Heart left ventricle (tissue), 16 donors: Measurements from ENCODE around the gene BRWD1. TPM values are rescaled to one million over a fixed set of nuclear protein-coding genes. Genes with fewer than 3 reads are reported as not detected.

Experiments used
- ATAC-seq, 4 donors: fragments of 200-7000 bp; cut with Tn5 transposase; one replicate each; pipeline ENCODE4 v1.9.1; 2020 to 2022; ENCODE audit warnings: moderate library complexity in 4 of 4, mild to moderate bottlenecking in 3 of 4, moderate number of reproducible peaks in 1 of 4
- DNase-seq, 5 donors: peaks; one replicate each; pipeline ENCODE4 v3.0.0-alpha.2; 2020
- H3K27ac ChIP-seq, 12 donors: fragments of 200-600 bp; sonication (generic) in 4 of 12; one replicate each; pipeline versions ENCODE4 v1.5.0 to v1.8.0; 2016 to 2022; ENCODE audit warnings: mild to moderate bottlenecking in 2 of 12
- H3K27me3 ChIP-seq, 9 donors: fragments of 200-600 bp; sonication (generic) in 2 of 9; one replicate each; pipeline versions ENCODE4 v1.5.1 to v1.8.0; 2016 to 2022; ENCODE audit warnings: mild to moderate bottlenecking in 3 of 9
- H3K36me3 ChIP-seq, 9 donors: fragments of 200-600 bp; sonication (generic) in 2 of 9; one replicate each; pipeline versions ENCODE4 v1.5.0 to v1.8.0; 2018 to 2022; ENCODE audit warnings: mild to moderate bottlenecking in 2 of 9
- H3K4me1 ChIP-seq, 12 donors: fragments of 200-600 bp; sonication (generic) in 4 of 12; one replicate each; pipeline versions ENCODE4 v1.5.0 to v1.8.0; 2016 to 2022; ENCODE audit warnings: mild to moderate bottlenecking in 3 of 12
- H3K4me3 ChIP-seq, 12 donors: fragments of 200-600 bp; sonication (generic) in 4 of 12; one replicate each; pipeline versions ENCODE4 v1.5.0 to v1.8.0; 2017 to 2022; ENCODE audit warnings: mild to moderate bottlenecking in 9 of 12, moderate library complexity in 4 of 12
- H3K9me3 ChIP-seq, 12 donors: fragments of 200-600 bp; sonication (generic) in 4 of 12; one replicate each; pipeline versions ENCODE4 v1.5.0 to v1.8.0; 2016 to 2022; ENCODE audit warnings: mild to moderate bottlenecking in 1 of 12
- CTCF ChIP-seq, 12 donors: fragments of 200-600 bp; sonication (generic) in 4 of 12; IDR thresholded peaks; one replicate each; pipeline versions ENCODE4 v1.5.0 to v1.8.0; 2018 to 2022; ENCODE audit warnings: antibody characterized with exemption in 12 of 12, mild to moderate bottlenecking in 5 of 12
- POLR2A ChIP-seq, 2 donors: fragments of 450-650 bp; IDR thresholded peaks; one replicate each; pipeline ENCODE4 v1.6.1; 2017; ENCODE audit warnings: antibody characterized with exemption in 2 of 2, mild to moderate bottlenecking in 2 of 2, moderate library complexity in 2 of 2
- WGBS, 4 donors: extraction: QIAGEN DNeasy Blood & Tissue Kit in 2 of 4; methylation state at CpG; one replicate each; pipeline versions ENCODE4 v1.1.5 to v1.1.7; 2013 to 2018; 5-methylcytosine and 5-hydroxymethylcytosine counted together
- intact Hi-C, 10 donors: fragments of 100-400 bp; cut with DNase I; formaldehyde crosslinking; loops; one replicate each; pipeline versions ENCODE4 v1.11.1 to v1.14.2; 2022
- polyA plus RNA-seq, 2 donors: library from polyadenylated mRNA; stranded (reverse); fragments of 200-250 nt; gene quantifications; one replicate each; pipeline ENCODE4 v1.2.3, GENCODE V29; 2013
- total RNA-seq, 9 donors: library from RNA; depleted of rRNA in 2 of 9; stranded (reverse); fragments of >200 nt in 2 of 9; fragmentation: NEBNext Ultra II Directional in 3 of 9; extraction: Animal tissue kit (Norgen Biotek cat#: 25700) in 3 of 9; gene quantifications; one replicate each; pipeline versions ENCODE4 v1.1.0 to v1.2.4, GENCODE V29; 2016 to 2023
- donor health status: ischemic (EF 13 %, LVEDD 7.1; RV severe dilation, severe dysfunction).
- donor health status: healthy with polysubstance abuse.
- donor health status: DM: no; HTN: yes; CAD: no.
- donor health status: DM: no; HTN: no; CAD: no.
- donor health status: ischemic (EF 25% LVEDD 6.9; RV normal size, moderate dysfunction).
- donor health status: ischemic (EF 25% LVEDD 5.7; RV mildly dilated, moderate dysfunction).
- donor health status: healthy.
- donor health status: DM: yes; HTN: yes; CAD: no.
- donor health status: ischemic (EF 35%, LVEDD 5.7; RV mildly dilated, moderate dysfunction).
- donor health status: nonischemic (EF 11% LVEDD 7.7; RV severe dilation, severe dysfunction).
- donor health status: DM: yes; HTN: yes; CAD: no.
- donor health status: PGD.
- donor health status: ischemic (EF 29% LVEDD 5.4; RV normal size, mild dysfunction).
- donor health status: nonischemic (EF 23%, LVEDD 6.1; RV moderate dilation, normal function).

Gene BRWD1
- total and polyA plus RNA-seq, 11 donors, result 9.7 to 44.5 (median 32.0) TPM

- peaks cover 0 to 10% (median 0%) of the 10 kb centered on the region in 12 donors for H3K9me3 ChIP-seq
- H3K27me3 ChIP-seq, result no peaks in the 10 kb centered on the region
- no peak overlapping the region for H3K27ac ChIP-seq
- intact Hi-C loops, result no loop called here
- H3K4me1 ChIP-seq, result peaks cover 0 to 4% (median 0%) of the 10 kb centered on the region in 12 donors
- 96 to 99% (median 98%) methylated on average over 1 of the region's 1 CpG for WGBS, 4 donors
- DNase-seq, result no peak
- TF ChIP-seq CTCF (IDR thresholded peaks at IDR 0.05), result no peak
- TF ChIP-seq POLR2A (IDR thresholded peaks at IDR 0.05), result no peak
- no peak for ATAC-seq
- peaks cover 0 to 98% (median 84%) of the 10 kb centered on the region in 9 donors for H3K36me3 ChIP-seq
- no peak overlapping the region for H3K4me3 ChIP-seq
These were observed 24.4 kb downstream of the BRWD1 start for GRCh38 chr21:39288987-39289386.

GRCh38 chr21:39282911-39283310 lies 30.5 kb downstream of the BRWD1 start:
- no peak overlapping the region for H3K4me3 ChIP-seq
- H3K36me3 ChIP-seq, result peaks cover 0 to 80% (median 65%) of the 10 kb centered on the region in 9 donors
- H3K9me3 ChIP-seq, result no peaks in the 10 kb centered on the region
- intact Hi-C loops, result no loop called here
- no peak for DNase-seq
- H3K4me1 ChIP-seq, result no peaks in the 10 kb centered on the region
- no peaks in the 10 kb centered on the region for H3K27me3 ChIP-seq
- no peak for ATAC-seq
- 91 to 97% (median 93%) methylated on average over 6 of the region's 6 CpGs for WGBS, 4 donors
- H3K27ac ChIP-seq, result no peak overlapping the region
- TF ChIP-seq POLR2A (IDR thresholded peaks at IDR 0.05) (no peak), CTCF (IDR thresholded peaks at IDR 0.05) (no peak)

DNA sequence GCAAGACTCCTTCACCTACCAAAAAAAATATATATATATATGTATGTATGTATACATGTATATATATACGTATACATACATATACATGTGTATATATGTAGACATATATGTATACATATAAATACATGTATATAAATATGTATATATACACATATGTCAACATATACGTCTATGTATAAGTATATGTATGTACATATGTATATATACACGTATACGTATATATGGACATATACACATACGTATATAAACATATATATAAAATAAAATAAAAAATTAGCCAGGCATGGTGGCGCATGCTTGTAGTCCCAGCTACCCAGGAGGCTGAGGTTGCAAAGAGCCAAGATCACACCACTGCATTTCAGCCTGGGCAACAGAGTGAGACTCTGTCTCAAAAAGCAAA lies 31.6 kb downstream of the BRWD1 start:
- Histone ChIP-seq H3K4me3 (no peak overlapping the region), H3K27ac (no peak overlapping the region), H3K36me3 (peaks cover 0 to 80% (median 66%) of the 10 kb centered on the region in 9 donors), H3K27me3 (no peaks in the 10 kb centered on the region), H3K4me1 (no peaks in the 10 kb centered on the region), H3K9me3 (no peaks in the 10 kb centered on the region)
- intact Hi-C loops, result no loop called here
- TF ChIP-seq CTCF (IDR thresholded peaks at IDR 0.05), result no peak
- no peak for TF ChIP-seq POLR2A (IDR thresholded peaks at IDR 0.05)
- DNase-seq (no peak), ATAC-seq (no peak)
- WGBS, 4 donors, result 93 to 99% (median 94%) methylated on average over 6 of the region's 6 CpGs

- Histone ChIP-seq H3K27ac (no peak overlapping the region), H3K9me3 (no peaks in the 10 kb centered on the region), H3K4me3 (no peak overlapping the region), H3K4me1 (no peaks in the 10 kb centered on the region), H3K27me3 (no peaks in the 10 kb centered on the region), H3K36me3 (peaks cover 0 to 80% (median 66%) of the 10 kb centered on the region in 9 donors)
- ATAC-seq, result no peak
- intact Hi-C loops, result no loop called here
- TF ChIP-seq POLR2A (IDR thresholded peaks at IDR 0.05) (no peak), CTCF (IDR thresholded peaks at IDR 0.05) (no peak)
- 93 to 95% (median 94%) methylated on average over 8 of the region's 8 CpGs for WGBS, 4 donors
- no peak for DNase-seq
These were observed 32.2 kb downstream of the BRWD1 start for GRCh38 chr21:39281207-39281606.
